Measurements from ENCODE around the gene KDELR3. TPM values are rescaled to one million over a fixed set of nuclear protein-coding genes. Genes with fewer than 3 reads are reported as not detected.
A peak's percentile ranks its signal among the peaks of the same experiment; 100 is the strongest.

KDELR3 gene
- 7.8 and 7.9 TPM in 2 replicates for total RNA-seq (2021; fragmentation: NEBNext Ultra II Directional; extraction: Animal tissue kit (Norgen Biotek cat#: 25700))
- 8.0 and 13.0 TPM in 2 replicates for polyA plus RNA-seq (2011; rRNA removed)
- 7.9 TPM for polyA plus RNA-seq (2011; cell fraction: cytosol; rRNA removed)
- 4.4 TPM for polyA plus RNA-seq (2011; cell fraction: nucleus; rRNA removed)
- 6.7 to 7.7 TPM (median 7.3 TPM) in 4 replicates for polyA plus RNA-seq (2012, experiment 1 of 2)
- 4.7 TPM for polyA plus RNA-seq (2012, experiment 2 of 2)
- polyA plus RNA-seq (2013, experiment 1 of 2): 14.5 TPM
- polyA plus RNA-seq (2013, experiment 2 of 2): 19.3 TPM
- polyA minus RNA-seq (2011; rRNA and poly(A)+ RNA removed): 7.5 and 13.4 TPM in 2 replicates
- 3.1 TPM for polyA minus RNA-seq (2011; cell fraction: cytosol; rRNA and poly(A)+ RNA removed)
- 4.7 TPM for polyA minus RNA-seq (2011; cell fraction: nucleus; rRNA and poly(A)+ RNA removed)
- long read RNA-seq, experiment 1, transcript KDELR3-201 (5 exons, 1,728 nt): major isoform, 9 of 10 reads
- long read RNA-seq, experiment 1, partial matches to known transcripts: 0 of 10 reads
- long read RNA-seq, experiment 1, other reads (novel, unspliced or antisense): 1 of 10 reads
- long read RNA-seq, experiment 2, partial matches to known transcripts: 1 of 2 reads
- long read RNA-seq, experiment 2, other reads (novel, unspliced or antisense): 0 of 2 reads

- Histone ChIP-seq H3K23ac (ENCODE audit: insufficient read length) (no peak within 1 kb of the TSS), H4K20me1 (replicated peaks in 1 of 2; ENCODE audit: control insufficient read depth in 1 of 2, insufficient read depth in 2 of 2, low read length in 2 of 2) (no peaks in the 10 kb centered on the region), H3K4ac (replicated peaks; ENCODE audit: insufficient read length, low read depth, low read length) (peak within 1 kb of the TSS; percentile 78), H2BK20ac (ENCODE audit: low read length) (no peak within 1 kb of the TSS), H2BK120ac (replicated peaks; ENCODE audit: low read depth, low read length) (no peak within 1 kb of the TSS), H3K23me2 (ENCODE audit: low read depth, low read length) (peaks cover 9% of the 10 kb centered on the region; the same call in 1 of the 2 replicates), H3K36me3 (ENCODE audit: control insufficient read depth in 2 of 4, insufficient read depth in 4 of 4, low read length in 3 of 4) (no peaks in the 10 kb centered on the region), H3K27me3 (replicated peaks in 1 of 4; ENCODE audit: control insufficient read depth in 3 of 4, extremely low read depth in 1 of 4, insufficient read depth in 3 of 4, low read length in 3 of 4) (peaks cover 0 to 24% (median 13%) of the 10 kb centered on the region in 4 experiments; a peak in 6 of 7 replicates), H3K4me2 (ENCODE audit: insufficient read depth in 1 of 2, low read depth in 2 of 2, low read length in 2 of 2) (peak within 1 kb of the TSS; percentile 70 to 95), H3K14ac (ENCODE audit: insufficient read length) (no peak within 1 kb of the TSS), H3K4me1 (replicated peaks in 1 of 4; ENCODE audit: control insufficient read depth in 3 of 4, insufficient read depth in 4 of 4, low read length in 3 of 4) (peaks cover 0 to 14% (median 9%) of the 10 kb centered on the region in 4 experiments; a peak in 5 of 7 replicates), H2AK5ac (ENCODE audit: low read depth, low read length) (no peak within 1 kb of the TSS), H3K27ac (ENCODE audit: low read depth, low read length) (no peak within 1 kb of the TSS), H3K56ac (replicated peaks; ENCODE audit: insufficient read length, low read depth, low read length) (no peak within 1 kb of the TSS), H3K9me3 (ENCODE audit: insufficient read depth in 2 of 2, low read depth in 1 of 2, low read length in 1 of 2) (no peaks in the 10 kb centered on the region), H3K18ac (ENCODE audit: extremely low read depth, low read length) (peak within 1 kb of the TSS; percentile 97), H2AFZ (ENCODE audit: low read length) (peak within 1 kb of the TSS; percentile 94; the same call in 1 of the 2 replicates), H2BK15ac (ENCODE audit: low read length) (no peak within 1 kb of the TSS; the same call in 1 of the 2 replicates), H3K4me3 (ENCODE audit: extremely low read depth in 1 of 4, insufficient read depth in 2 of 4, low read depth in 3 of 4, low read length in 4 of 4) (peak within 1 kb of the TSS; percentile 44 to 69 (median 62)), H4K8ac (ENCODE audit: extremely low read depth, insufficient read depth, low read length) (peak within 1 kb of the TSS; percentile 82), H3K9ac (replicated peaks in 1 of 4; ENCODE audit: extremely low read depth in 1 of 4, low read depth in 3 of 4, low read length in 3 of 4) (peak within 1 kb of the TSS in 2 of 4 experiments; percentile 34 to 50; a peak in 4 of 7 replicates), H4K91ac (replicated peaks; ENCODE audit: insufficient read length, low read length) (peak within 1 kb of the TSS; percentile 97), H3K79me2 (ENCODE audit: control insufficient read depth in 1 of 2, insufficient read depth in 2 of 2, low read length in 2 of 2) (no peaks in the 10 kb centered on the region), H3K79me1 (ENCODE audit: low read depth, low read length) (no peaks in the 10 kb centered on the region), H2BK5ac (ENCODE audit: low read depth, low read length) (no peak within 1 kb of the TSS), H4K5ac (ENCODE audit: insufficient read length, low read depth, low read length) (peak within 1 kb of the TSS; percentile 46), H2BK12ac (ENCODE audit: low read depth, low read length) (0 out of 2 replicates have a peak within 1 kb of the TSS, but pooled peaks have one; percentile 11)
- no peak for FAIRE-seq
- 3% methylated on average over 48 of the region's 53 CpGs; no CpG with 5 or more reads in 1 of the 2 experiments for WGBS, 2 experiments (ENCODE audit: extremely low coverage in 1 of 2, insufficient coverage in 1 of 2, insufficient read length in 1 of 2, insufficient replicate concordance in 2 of 2, low coverage in 1 of 2, low lambda C conversion rate in 2 of 2, missing lambda C conversion rate in 1 of 2)
- CTCF ChIA-PET (ENCODE audit: partially characterized antibody): interaction anchor here (1.0 to 2.6 kb wide), 12 partner anchors 9 to 146 kb away, joined by 3 to 11 read pairs (median 4); no protein-coding TSS in a partner anchor
- DNase-seq (ENCODE audit: low read depth in 1 of 2, low spot score in 2 of 2): no peak
- POLR2A ChIA-PET (ENCODE audit: partially characterized antibody): interaction anchor here (1.4 to 40.8 kb wide), 4 partner anchors 11 to 40 kb away, joined by 4 to 1102 read pairs (median 4); no protein-coding TSS in a partner anchor
Observed at GRCh38 chr22:38467904-38468442, at the start of gene KDELR3. Gene KDELR3 (plus strand): TSS chr22:38468096. CDS start chr22:38468234, 138 bp downstream.
